Measurements from ENCODE around the gene B4GALT4. TPM values are rescaled to one million over a fixed set of nuclear protein-coding genes. Genes with fewer than 3 reads are reported as not detected.

B4GALT4 gene
- total RNA-seq, 1 experiment from 2014 or later: 21.8 TPM

DNA sequence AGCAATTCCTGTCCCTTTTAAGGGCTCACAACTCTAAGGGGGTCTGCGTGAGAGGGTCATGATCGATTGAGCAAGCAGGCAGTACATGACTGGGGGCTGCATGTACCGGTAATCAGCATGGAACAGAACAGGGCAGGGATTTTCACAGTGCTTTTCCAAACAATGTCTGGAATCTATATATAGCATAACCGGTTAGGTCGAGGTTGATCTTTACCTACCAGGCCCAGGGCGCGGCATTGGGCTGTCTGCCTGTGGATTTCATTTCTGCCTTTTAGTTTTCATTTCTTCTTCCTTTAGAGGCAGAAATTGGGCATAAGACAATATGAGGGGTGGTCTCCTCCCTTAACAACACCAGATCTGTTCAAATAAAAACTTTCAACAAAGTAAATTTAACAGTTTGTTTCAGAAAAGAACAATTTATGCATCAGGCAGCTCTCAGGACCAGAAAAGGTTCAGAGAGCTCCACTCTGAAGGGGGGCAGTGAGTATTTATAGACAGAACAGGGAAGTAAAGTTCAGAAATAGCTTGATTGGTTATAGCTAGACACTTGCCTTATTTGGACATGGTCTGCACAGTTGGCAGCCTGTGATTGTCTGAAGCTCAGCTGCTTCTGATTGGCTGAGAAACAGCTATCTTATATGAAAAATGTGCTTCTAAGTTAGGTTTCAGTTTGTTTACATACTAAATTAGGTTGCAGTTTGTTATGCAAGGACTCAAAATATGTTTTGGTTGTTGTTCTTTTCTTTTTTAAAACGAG is 17.2 kb upstream of the B4GALT4 start:
- CTCF ChIA-PET: interaction anchor here (0.7 to 1.5 kb wide), 2 partner anchors 17 to 927 kb away, joined by 3 to 9 read pairs; partner anchors contain the start of gene B4GALT4
- intact Hi-C loops (cut with micrococcal nuclease; ENCODE audit: unreplicated experiment): no loop called here
- BruUV-seq (replicated peaks): TSS peak; percentile 99
- Histone ChIP-seq H3K4me1 (replicated peaks; ENCODE audit: insufficient read depth) (peaks cover 19% of the 10 kb centered on the region), H3K27ac (peak overlapping the region; percentile 34; the same call in 1 of the 2 replicates), H3K9me2 (ENCODE audit: insufficient read depth) (no peaks in the 10 kb centered on the region; the same call in 1 of the 2 replicates), H2AFZ (peak overlapping the region; percentile 49; the same call in 1 of the 2 replicates), H4K20me1 (ENCODE audit: insufficient read depth) (no peaks in the 10 kb centered on the region), H3K9me3 (ENCODE audit: insufficient read depth, low read depth) (no peaks in the 10 kb centered on the region; the same call in 1 of the 2 replicates), H3K36me3 (ENCODE audit: low read depth) (no peaks in the 10 kb centered on the region), H3K4me2 (peak overlapping the region; percentile 27), H3K4me3 (no peak overlapping the region), H3K79me2 (ENCODE audit: low read depth) (no peaks in the 10 kb centered on the region), H3F3A (ENCODE audit: insufficient read depth, low read depth) (no peaks in the 10 kb centered on the region), H3K27me3 (ENCODE audit: insufficient read depth, low read depth) (no peaks in the 10 kb centered on the region)
- POLR2A ChIA-PET (ENCODE audit: unreplicated experiment): interaction anchor here (0.6 to 0.7 kb wide), 4 partner anchors 12 to 1092 kb away, joined by 4 to 10 read pairs (median 9); no protein-coding TSS in a partner anchor
- TF ChIP-seq CTCF (conservative IDR thresholded peaks at IDR 0.05) (no peak), EZH2 (IDR thresholded peaks at IDR 0.05; ENCODE audit: low read depth) (no peak)
- DNase-seq: peak; percentile 37 to 53

DNA sequence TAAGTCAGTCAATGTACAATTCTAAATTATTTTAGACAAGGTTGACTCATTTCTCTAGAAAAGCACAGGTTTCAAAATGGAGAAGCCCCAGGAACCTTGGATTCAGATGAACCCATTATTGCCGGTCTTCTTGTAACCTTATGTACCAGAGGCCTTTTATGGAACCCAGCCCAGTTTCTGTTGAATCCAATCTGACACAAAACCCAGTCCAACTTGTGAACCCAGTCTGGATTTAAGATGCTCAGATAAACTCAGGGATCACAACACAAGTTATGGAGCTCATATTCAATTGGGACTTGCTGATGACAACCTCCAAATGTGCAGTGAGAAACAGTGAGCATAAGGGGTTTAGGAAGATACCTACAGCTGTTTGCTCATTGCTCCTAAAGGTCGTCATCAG is 16.4 kb upstream of the B4GALT4 start:
- no peaks in the 10 kb centered on the region for H3F3A ChIP-seq (ENCODE audit: insufficient read depth, low read depth)
- H3K27me3 ChIP-seq (ENCODE audit: insufficient read depth, low read depth): no peaks in the 10 kb centered on the region
- peaks cover 19% of the 10 kb centered on the region for H3K4me1 ChIP-seq (replicated peaks; ENCODE audit: insufficient read depth)
- intact Hi-C loops (cut with micrococcal nuclease; ENCODE audit: unreplicated experiment): no loop called here
- no peak overlapping the region for H3K4me2 ChIP-seq
- no peaks in the 10 kb centered on the region; the same call in 1 of the 2 replicates for H3K9me2 ChIP-seq (ENCODE audit: insufficient read depth)
- no peaks in the 10 kb centered on the region for H3K79me2 ChIP-seq (ENCODE audit: low read depth)
- no peaks in the 10 kb centered on the region for H3K36me3 ChIP-seq (ENCODE audit: low read depth)
- POLR2A ChIA-PET (ENCODE audit: unreplicated experiment): interaction anchor here (0.6 kb wide), 1 partner anchor 14 kb away, joined by 3 read pairs; no protein-coding TSS in a partner anchor
- TF ChIP-seq CTCF (conservative IDR thresholded peaks at IDR 0.05): no peak
- peak overlapping the region; percentile 49; the same call in 1 of the 2 replicates for H2AFZ ChIP-seq
- no peaks in the 10 kb centered on the region; the same call in 1 of the 2 replicates for H3K9me3 ChIP-seq (ENCODE audit: insufficient read depth, low read depth)
- H3K4me3 ChIP-seq: no peak overlapping the region
- no TSS peak for BruUV-seq (replicated peaks)
- no peak for DNase-seq
- no peaks in the 10 kb centered on the region for H4K20me1 ChIP-seq (ENCODE audit: insufficient read depth)
- H3K27ac ChIP-seq: no peak overlapping the region
- CTCF ChIA-PET: interaction anchor here (0.6 kb wide), 1 partner anchor 124 kb away, joined by 4 read pairs; no protein-coding TSS in a partner anchor

DNA sequence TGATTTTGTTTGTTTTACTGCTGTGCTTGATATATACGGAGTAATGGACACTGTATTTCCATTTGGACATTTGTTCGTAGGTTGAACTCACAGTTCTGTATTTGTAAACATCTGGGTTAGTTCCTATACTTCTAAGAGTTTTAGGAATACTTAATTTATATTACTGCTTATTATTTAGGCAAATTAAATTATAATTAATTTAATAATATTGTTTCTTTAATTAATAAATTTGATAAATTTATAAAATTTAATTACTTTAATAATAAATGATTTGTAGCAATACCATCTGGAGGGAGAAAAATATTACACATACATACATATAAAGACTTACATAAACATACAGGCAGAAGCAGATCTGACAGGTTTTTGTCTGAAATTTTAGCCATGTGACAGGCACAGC is 14.5 kb upstream of the B4GALT4 start:
- Histone ChIP-seq H3K27ac (no peak overlapping the region), H2AFZ (no peak overlapping the region), H3K36me3 (ENCODE audit: low read depth) (no peaks in the 10 kb centered on the region), H3K4me1 (replicated peaks; ENCODE audit: insufficient read depth) (peaks cover 19% of the 10 kb centered on the region), H3F3A (ENCODE audit: insufficient read depth, low read depth) (no peaks in the 10 kb centered on the region), H3K4me2 (no peak overlapping the region), H4K20me1 (ENCODE audit: insufficient read depth) (no peaks in the 10 kb centered on the region), H3K9me2 (ENCODE audit: insufficient read depth) (no peaks in the 10 kb centered on the region; the same call in 1 of the 2 replicates), H3K4me3 (no peak overlapping the region), H3K9me3 (ENCODE audit: insufficient read depth, low read depth) (no peaks in the 10 kb centered on the region; the same call in 1 of the 2 replicates), H3K79me2 (ENCODE audit: low read depth) (no peaks in the 10 kb centered on the region), H3K27me3 (ENCODE audit: insufficient read depth, low read depth) (no peaks in the 10 kb centered on the region)
- ChIA-PET CTCF (no interaction called here), POLR2A (ENCODE audit: unreplicated experiment) (no interaction called here)
- no peak for DNase-seq
- TF ChIP-seq CTCF (conservative IDR thresholded peaks at IDR 0.05) (no peak), EZH2 (IDR thresholded peaks at IDR 0.05; ENCODE audit: low read depth) (no peak)
- intact Hi-C loops (cut with micrococcal nuclease; ENCODE audit: unreplicated experiment): no loop called here
- no TSS peak for BruUV-seq (replicated peaks)
